ENCODE data around the gene SLC39A9.
"Not testable (repeated sequence)": the region's sequence is repeated elsewhere in the genome, so short reads cannot be mapped to it uniquely, and the experiment has no call there.

SLC39A9 gene

DNA sequence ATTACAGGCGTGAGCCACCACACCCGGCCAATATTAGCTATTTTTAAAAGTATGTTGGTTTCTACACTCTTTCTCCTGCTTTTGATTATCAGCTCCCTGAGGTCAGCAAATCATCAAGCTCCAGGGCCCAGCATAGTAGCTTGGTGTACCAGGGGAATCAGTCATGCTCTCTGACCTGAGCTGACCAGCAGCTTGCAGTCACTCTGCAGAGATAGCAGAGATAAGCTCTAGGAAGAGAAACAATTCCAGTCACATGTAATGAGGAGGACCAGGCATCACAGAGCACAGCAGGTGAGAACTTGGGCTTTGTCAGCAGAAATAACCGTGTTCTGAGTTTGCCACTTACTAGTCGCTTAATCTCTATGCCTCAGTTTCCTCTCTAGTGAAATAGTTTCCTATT, 94.5 kb downstream of the SLC39A9 start:
- H3K4me1 ChIP-seq (ENCODE audit: control insufficient read depth, low read depth, low read length) = no peaks in the 10 kb centered on the region
- no peaks in the 10 kb centered on the region for H3K27me3 ChIP-seq (ENCODE audit: control insufficient read depth, insufficient read depth, low read length)
- no peaks in the 10 kb centered on the region for H3K36me3 ChIP-seq (ENCODE audit: control insufficient read depth, low read depth, low read length)
- H3K27ac ChIP-seq (ENCODE audit: low read length) = no peak overlapping the region
- H3K9me3 ChIP-seq (ENCODE audit: control insufficient read depth, low read depth, low read length) = no peaks in the 10 kb centered on the region
- H3K9ac ChIP-seq (ENCODE audit: low read length) = no peak overlapping the region
- H3K4me3 ChIP-seq (ENCODE audit: low read length) = no peak overlapping the region

DNA sequence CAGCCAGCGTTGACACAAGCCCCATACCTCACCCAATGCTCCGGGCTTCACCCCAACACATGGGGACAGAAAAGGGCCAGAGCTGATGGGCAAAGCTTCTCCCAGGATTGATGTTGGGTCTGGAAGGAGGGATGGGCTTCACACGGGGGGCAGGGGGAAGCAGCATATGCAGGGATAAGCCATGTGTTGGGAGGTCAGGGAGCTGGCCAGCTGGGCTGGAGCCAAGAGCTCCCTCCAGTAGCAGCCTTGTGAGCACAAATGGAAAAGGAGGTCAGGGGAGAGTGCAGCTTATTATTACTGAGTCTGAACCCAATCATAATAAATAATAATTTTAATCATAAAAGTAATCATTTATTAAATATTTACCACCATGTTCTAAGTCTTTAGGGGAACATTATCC, 95.3 kb downstream of the SLC39A9 start:
- no peaks in the 10 kb centered on the region for H3K27me3 ChIP-seq (ENCODE audit: control insufficient read depth, insufficient read depth, low read length)
- no peak overlapping the region for H3K9ac ChIP-seq (ENCODE audit: low read length)
- no peaks in the 10 kb centered on the region for H3K4me1 ChIP-seq (ENCODE audit: control insufficient read depth, low read depth, low read length)
- no peaks in the 10 kb centered on the region for H3K9me3 ChIP-seq (ENCODE audit: control insufficient read depth, low read depth, low read length)
- no peaks in the 10 kb centered on the region for H3K36me3 ChIP-seq (ENCODE audit: control insufficient read depth, low read depth, low read length)
- no peak overlapping the region for H3K27ac ChIP-seq (ENCODE audit: low read length)
- H3K4me3 ChIP-seq (ENCODE audit: low read length) = no peak overlapping the region

DNA sequence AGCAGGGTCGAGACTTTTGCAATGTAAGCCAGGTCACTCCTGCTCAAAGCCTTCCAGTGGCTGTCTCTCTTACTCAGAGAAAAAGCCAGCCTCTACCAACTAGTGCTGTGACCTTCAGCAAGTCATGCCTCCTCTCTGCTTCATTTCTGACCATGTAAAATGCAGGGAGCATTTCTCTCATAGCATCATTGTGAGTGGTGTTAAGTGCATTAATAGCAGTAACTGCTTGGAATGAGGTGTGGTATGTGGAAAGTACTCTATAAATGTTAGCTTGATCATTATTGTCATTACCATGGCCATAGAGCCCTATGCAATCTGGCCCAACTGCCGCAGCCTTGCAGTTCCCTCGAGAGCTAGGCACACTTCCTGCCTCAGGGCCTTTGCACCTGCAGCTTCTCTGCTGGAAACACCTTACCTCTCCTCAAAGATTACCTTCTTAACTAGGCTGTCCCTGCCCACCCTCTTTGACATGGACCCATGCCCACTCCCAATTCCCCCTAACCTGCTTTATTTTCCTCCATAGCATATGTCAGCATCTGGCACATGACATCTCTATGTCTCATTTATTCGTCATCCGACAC, 96.9 kb downstream of the SLC39A9 start:
- H3K36me3 ChIP-seq (ENCODE audit: control insufficient read depth, low read depth, low read length) = no peaks in the 10 kb centered on the region
- H3K4me1 ChIP-seq (ENCODE audit: control insufficient read depth, low read depth, low read length) = no peaks in the 10 kb centered on the region
- H3K9ac ChIP-seq (ENCODE audit: low read length) = no peak overlapping the region
- no peak overlapping the region for H3K27ac ChIP-seq (ENCODE audit: low read length)
- H3K9me3 ChIP-seq (ENCODE audit: control insufficient read depth, low read depth, low read length) = no peaks in the 10 kb centered on the region
- no peak overlapping the region for H3K4me3 ChIP-seq (ENCODE audit: low read length)
- no peaks in the 10 kb centered on the region for H3K27me3 ChIP-seq (ENCODE audit: control insufficient read depth, insufficient read depth, low read length)

DNA sequence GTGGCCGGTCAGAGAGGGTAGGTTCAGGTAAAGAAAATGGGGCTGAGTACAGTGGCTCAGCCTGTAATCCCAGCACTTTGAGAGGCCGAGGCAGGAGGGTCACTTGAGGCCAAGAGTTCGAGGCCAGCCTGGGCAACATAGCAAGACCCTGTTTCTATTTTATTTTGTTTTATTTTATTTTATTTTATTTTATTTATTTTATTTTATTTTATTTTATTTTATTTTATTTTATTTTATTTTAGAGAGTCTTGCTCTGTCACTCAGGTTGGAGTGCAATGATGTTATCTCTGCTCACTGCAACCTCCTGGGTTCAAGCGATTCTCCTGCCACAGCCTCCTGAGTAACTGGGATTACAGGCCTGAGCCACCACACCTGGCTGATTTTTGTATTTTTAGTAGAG, 99.4 kb downstream of the SLC39A9 start:
- H3K9me3 ChIP-seq (ENCODE audit: control insufficient read depth, low read depth, low read length); H3K4me3 ChIP-seq (ENCODE audit: low read length); H3K9ac ChIP-seq (ENCODE audit: low read length); H3K27ac ChIP-seq (ENCODE audit: low read length); H3K36me3 ChIP-seq (ENCODE audit: control insufficient read depth, low read depth, low read length); H3K4me1 ChIP-seq (ENCODE audit: control insufficient read depth, low read depth, low read length); H3K27me3 ChIP-seq (ENCODE audit: control insufficient read depth, insufficient read depth, low read length): not testable (repeated sequence)

DNA sequence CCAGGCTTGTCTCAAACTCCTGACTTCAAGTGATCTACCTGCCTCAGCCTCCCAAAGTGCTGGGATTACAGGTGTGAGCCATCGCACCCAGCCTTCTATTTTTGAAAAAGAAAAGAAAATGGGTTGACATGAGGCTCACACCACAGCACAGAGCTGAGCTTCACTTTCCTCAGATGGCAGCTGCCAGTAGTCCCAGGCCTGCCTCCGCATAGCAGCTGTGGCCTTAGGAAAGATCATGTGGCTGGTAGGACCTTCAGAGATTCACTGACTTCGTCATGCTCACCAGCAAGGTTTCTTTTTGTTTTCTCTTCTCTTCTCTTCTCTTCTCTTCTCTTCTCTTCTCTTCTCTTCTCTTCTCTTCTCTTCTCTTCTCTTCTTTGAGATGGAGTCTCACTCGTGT, 99.8 kb downstream of the SLC39A9 start:
- not testable (repeated sequence) for H3K36me3 ChIP-seq (ENCODE audit: control insufficient read depth, low read depth, low read length); H3K4me3 ChIP-seq (ENCODE audit: low read length); H3K9me3 ChIP-seq (ENCODE audit: control insufficient read depth, low read depth, low read length); H3K27me3 ChIP-seq (ENCODE audit: control insufficient read depth, insufficient read depth, low read length); H3K9ac ChIP-seq (ENCODE audit: low read length); H3K27ac ChIP-seq (ENCODE audit: low read length); H3K4me1 ChIP-seq (ENCODE audit: control insufficient read depth, low read depth, low read length)

DNA sequence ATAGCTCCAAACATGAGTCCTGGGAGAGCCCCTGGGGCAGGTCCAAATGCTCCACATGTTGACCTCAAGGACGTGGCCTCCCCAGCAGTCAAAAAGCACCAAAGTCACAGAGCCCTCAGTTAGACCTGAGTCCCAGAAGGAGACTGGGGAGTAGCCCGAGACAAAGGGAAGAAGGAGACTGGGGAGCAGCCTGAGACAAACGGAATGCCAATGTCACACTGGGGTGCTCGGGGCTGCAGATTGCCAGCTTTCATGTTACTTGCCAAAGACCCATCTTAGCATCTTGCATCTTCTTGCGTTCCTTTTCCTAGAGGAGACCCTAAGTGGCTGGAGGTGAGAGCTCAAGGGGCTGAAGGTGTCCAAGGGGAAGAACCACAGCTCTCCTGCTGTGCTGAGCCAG, 100.9 kb downstream of the SLC39A9 start:
- H3K27ac ChIP-seq (ENCODE audit: low read length) = no peak overlapping the region
- no peaks in the 10 kb centered on the region for H3K36me3 ChIP-seq (ENCODE audit: control insufficient read depth, low read depth, low read length)
- H3K9ac ChIP-seq (ENCODE audit: low read length) = no peak overlapping the region
- H3K27me3 ChIP-seq (ENCODE audit: control insufficient read depth, insufficient read depth, low read length) = peaks cover 7% of the 10 kb centered on the region
- no peaks in the 10 kb centered on the region for H3K9me3 ChIP-seq (ENCODE audit: control insufficient read depth, low read depth, low read length)
- no peak overlapping the region for H3K4me3 ChIP-seq (ENCODE audit: low read length)
- no peaks in the 10 kb centered on the region for H3K4me1 ChIP-seq (ENCODE audit: control insufficient read depth, low read depth, low read length)

DNA sequence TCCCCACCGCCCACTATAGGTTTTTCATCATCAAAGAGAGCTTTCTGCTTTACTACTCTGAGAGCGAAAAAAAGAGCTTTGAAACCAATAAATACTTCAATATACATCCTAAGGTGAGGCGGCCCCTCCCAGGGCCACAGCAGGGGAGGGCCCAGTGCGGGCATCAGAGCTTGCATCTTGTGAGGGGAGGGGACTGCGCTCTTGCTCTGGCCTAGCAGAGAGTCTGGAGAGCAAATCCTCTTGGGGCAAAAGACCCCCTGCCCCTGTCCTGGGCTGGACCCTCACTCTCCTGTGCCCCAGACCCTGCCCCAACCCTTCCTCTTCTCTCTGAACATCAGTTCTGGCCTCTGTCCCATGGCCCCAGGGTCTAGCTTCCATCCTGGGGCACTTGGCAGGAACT, 101.6 kb downstream of the SLC39A9 start:
- H3K27me3 ChIP-seq (ENCODE audit: control insufficient read depth, insufficient read depth, low read length) = peaks cover 7% of the 10 kb centered on the region
- no peaks in the 10 kb centered on the region for H3K9me3 ChIP-seq (ENCODE audit: control insufficient read depth, low read depth, low read length)
- H3K4me3 ChIP-seq (ENCODE audit: low read length) = no peak overlapping the region
- no peaks in the 10 kb centered on the region for H3K36me3 ChIP-seq (ENCODE audit: control insufficient read depth, low read depth, low read length)
- no peak overlapping the region for H3K27ac ChIP-seq (ENCODE audit: low read length)
- H3K4me1 ChIP-seq (ENCODE audit: control insufficient read depth, low read depth, low read length) = no peaks in the 10 kb centered on the region
- no peak overlapping the region for H3K9ac ChIP-seq (ENCODE audit: low read length)

DNA sequence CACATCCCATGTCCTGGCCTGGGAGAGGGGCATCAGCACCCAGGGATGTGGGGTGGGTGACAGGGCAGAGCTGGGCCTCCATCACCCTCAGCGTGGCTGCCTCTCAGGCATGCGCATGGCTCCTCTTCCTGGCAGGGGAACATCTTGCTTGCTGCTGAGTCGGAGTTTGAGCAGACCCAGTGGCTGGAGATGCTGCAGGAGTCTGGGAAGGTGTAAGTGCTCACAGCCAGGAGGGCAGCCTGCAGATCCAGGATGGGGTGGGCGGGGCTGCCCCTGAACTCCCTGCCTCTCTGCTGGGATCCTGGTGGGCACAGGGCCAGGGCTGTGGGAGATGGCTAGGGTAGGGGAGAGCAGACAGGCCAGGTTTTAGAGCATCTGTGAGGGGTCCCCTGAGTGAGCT, 102.2 kb downstream of the SLC39A9 start:
- no peaks in the 10 kb centered on the region for H3K36me3 ChIP-seq (ENCODE audit: control insufficient read depth, low read depth, low read length)
- H3K27ac ChIP-seq (ENCODE audit: low read length) = no peak overlapping the region
- H3K4me3 ChIP-seq (ENCODE audit: low read length) = no peak overlapping the region
- peaks cover 7% of the 10 kb centered on the region for H3K27me3 ChIP-seq (ENCODE audit: control insufficient read depth, insufficient read depth, low read length)
- no peak overlapping the region for H3K9ac ChIP-seq (ENCODE audit: low read length)
- no peaks in the 10 kb centered on the region for H3K4me1 ChIP-seq (ENCODE audit: control insufficient read depth, low read depth, low read length)
- H3K9me3 ChIP-seq (ENCODE audit: control insufficient read depth, low read depth, low read length) = no peaks in the 10 kb centered on the region

DNA sequence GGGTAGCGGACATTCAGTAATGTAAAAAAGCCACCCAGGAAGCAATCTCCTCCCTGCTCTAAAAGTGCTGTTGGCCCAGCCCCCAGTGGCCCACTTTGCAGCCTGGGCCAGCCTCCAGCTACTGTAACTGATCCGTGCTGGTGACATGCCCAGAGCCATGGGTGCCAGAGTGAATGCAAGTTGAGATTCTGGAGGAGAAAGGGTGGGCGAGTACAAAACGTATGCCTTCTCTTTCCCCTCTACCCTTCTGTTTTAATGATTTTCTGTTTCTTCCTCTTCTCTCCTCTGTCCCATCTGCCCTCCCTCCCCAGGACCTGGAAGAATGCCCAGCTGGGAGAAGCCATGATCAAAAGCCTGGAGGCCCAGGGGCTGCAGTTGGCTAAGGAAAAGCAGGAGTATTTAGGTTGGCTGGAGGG, 102.9 kb downstream of the SLC39A9 start:
- Histone ChIP-seq H3K27me3 (ENCODE audit: control insufficient read depth, insufficient read depth, low read length) (peaks cover 7% of the 10 kb centered on the region), H3K36me3 (ENCODE audit: control insufficient read depth, low read depth, low read length) (no peaks in the 10 kb centered on the region), H3K9me3 (ENCODE audit: control insufficient read depth, low read depth, low read length) (no peaks in the 10 kb centered on the region), H3K4me1 (ENCODE audit: control insufficient read depth, low read depth, low read length) (no peaks in the 10 kb centered on the region), H3K4me3 (ENCODE audit: low read length) (no peak overlapping the region), H3K9ac (ENCODE audit: low read length) (no peak overlapping the region), H3K27ac (ENCODE audit: low read length) (no peak overlapping the region)

DNA sequence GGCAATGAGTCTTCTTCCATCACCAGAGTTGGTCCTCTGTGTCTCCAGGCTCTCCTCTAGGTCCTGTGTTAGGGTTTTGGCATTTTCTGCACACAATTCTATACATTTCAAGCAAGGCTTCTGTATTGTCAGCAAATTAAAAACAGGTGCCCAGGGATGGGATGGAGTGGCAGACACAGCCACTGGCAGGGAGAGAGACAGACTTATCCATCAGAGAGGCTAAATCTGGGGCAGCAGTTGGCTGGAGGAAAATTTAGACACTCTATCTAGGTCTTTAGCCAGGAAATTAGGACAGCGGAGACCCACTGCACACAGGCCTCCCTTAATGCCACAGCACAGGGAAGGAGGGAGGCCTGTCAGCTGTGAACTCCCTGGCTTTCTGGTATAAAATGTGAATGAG, 106.3 kb downstream of the SLC39A9 start:
- Histone ChIP-seq H3K4me1 (ENCODE audit: control insufficient read depth, low read depth, low read length) (no peaks in the 10 kb centered on the region), H3K9me3 (ENCODE audit: control insufficient read depth, low read depth, low read length) (no peaks in the 10 kb centered on the region), H3K36me3 (ENCODE audit: control insufficient read depth, low read depth, low read length) (no peaks in the 10 kb centered on the region), H3K9ac (ENCODE audit: low read length) (no peak overlapping the region), H3K4me3 (ENCODE audit: low read length) (no peak overlapping the region), H3K27me3 (ENCODE audit: control insufficient read depth, insufficient read depth, low read length) (peaks cover 7% of the 10 kb centered on the region), H3K27ac (ENCODE audit: low read length) (no peak overlapping the region)

DNA sequence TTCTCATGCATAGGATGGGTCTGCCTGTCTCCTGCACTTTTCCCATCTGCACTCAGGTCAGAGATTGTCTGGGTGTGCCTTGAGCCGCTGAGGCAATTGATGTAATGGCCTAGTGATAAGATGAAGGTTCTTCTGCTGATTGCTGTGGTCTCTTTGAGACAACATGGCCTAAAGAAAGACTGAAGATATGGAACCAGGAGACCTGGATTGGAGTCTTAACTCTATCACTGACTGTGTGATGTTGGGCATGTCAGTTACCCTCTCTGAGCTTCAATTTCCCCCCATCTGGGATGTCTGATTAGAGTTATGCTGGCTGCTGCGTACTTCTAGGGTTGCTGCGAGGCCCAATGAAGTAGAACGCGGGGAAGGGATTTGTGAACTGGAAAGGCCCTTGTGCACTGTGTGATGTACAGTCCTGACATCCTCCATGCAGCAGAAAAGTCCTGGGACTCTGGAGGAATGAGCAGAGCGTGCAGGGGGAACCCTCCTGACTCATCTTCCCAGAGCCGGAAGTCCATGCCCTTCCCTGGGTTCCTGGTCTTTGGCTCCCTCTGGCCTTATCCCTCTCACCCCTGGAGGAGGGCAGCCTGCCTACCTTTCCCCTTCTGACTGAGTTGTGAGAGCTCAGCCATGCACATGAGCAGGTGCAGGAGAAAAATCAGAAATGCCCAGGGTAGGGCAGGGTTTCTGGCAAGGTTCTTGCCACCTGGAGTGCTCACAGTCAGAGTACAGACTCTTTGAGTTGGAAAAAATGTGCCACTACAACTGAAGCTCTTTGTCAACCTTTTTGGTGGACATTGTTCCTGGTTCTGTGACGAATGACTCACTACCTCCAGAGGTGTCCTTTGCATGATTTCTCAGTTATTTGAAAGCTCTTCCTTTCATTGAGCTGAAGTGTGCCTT, 107.1 kb downstream of the SLC39A9 start:
- Histone ChIP-seq H3K36me3 (ENCODE audit: control insufficient read depth, low read depth, low read length) (no peaks in the 10 kb centered on the region), H3K9ac (ENCODE audit: low read length) (no peak overlapping the region), H3K4me3 (ENCODE audit: low read length) (no peak overlapping the region), H3K27ac (ENCODE audit: low read length) (no peak overlapping the region), H3K4me1 (ENCODE audit: control insufficient read depth, low read depth, low read length) (no peaks in the 10 kb centered on the region), H3K9me3 (ENCODE audit: control insufficient read depth, low read depth, low read length) (no peaks in the 10 kb centered on the region), H3K27me3 (ENCODE audit: control insufficient read depth, insufficient read depth, low read length) (peaks cover 7% of the 10 kb centered on the region)

DNA sequence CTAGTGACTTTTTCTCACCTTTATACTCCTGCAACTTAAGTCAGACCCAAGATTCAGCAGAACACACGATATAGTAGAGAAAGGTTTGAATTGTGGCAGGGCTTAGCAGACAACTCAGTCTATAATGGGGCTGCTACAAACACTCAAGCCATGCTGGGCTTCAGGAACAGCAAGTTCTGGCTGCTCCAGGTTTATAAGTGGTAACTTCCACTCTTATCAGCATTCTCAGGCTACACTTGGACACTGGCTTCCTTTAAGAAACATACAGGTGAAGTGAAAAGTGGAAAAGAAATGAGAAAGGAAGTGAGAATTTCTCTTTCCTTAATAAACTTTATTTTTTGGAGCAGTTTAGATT, 107.7 kb downstream of the SLC39A9 start:
- H3K9me3 ChIP-seq (ENCODE audit: control insufficient read depth, low read depth, low read length) = no peaks in the 10 kb centered on the region
- H3K4me1 ChIP-seq (ENCODE audit: control insufficient read depth, low read depth, low read length) = no peaks in the 10 kb centered on the region
- H3K27me3 ChIP-seq (ENCODE audit: control insufficient read depth, insufficient read depth, low read length) = peaks cover 7% of the 10 kb centered on the region
- no peak overlapping the region for H3K4me3 ChIP-seq (ENCODE audit: low read length)
- no peak overlapping the region for H3K9ac ChIP-seq (ENCODE audit: low read length)
- H3K36me3 ChIP-seq (ENCODE audit: control insufficient read depth, low read depth, low read length) = no peaks in the 10 kb centered on the region
- H3K27ac ChIP-seq (ENCODE audit: low read length) = no peak overlapping the region

Data from iPS-18a (cell line).